ENCODE measurements around the gene RALGAPA2. TPM values are rescaled to one million over a fixed set of nuclear protein-coding genes. Genes with fewer than 3 reads are reported as not detected.

The RALGAPA2 gene
- total and polyA plus RNA-seq, 2 of the 13 experiments (the other 11 are each of a cell fraction or from before 2014, with no cell fraction given) = 13.8 to 17.7 TPM

DNA sequence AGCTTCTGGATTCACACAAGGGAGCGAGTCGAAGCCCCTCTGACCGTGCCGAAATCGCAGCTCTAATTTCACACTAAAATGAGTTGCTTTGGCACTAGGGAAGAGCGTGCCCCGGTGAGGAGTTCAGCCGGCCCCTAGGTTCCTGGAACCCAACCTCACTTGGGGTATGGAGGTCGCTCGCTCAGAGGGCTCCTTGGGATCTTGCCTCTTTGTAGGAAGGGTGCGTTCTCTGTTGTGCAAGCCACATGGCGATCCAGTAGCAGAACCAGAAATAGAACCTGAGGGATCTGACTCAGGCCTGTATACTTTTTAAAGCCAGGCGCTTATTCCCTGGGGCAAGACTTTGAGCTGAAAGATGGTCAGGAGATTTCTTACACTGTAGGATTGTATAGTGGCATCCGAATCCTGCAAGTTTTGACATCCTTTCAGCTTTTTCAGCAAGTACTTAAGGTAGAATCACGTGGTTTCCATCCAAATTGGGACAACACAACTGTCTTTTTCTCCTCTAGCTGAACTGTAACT lies 861 bp upstream of the RALGAPA2 start (continued):
- TF ChIP-seq SMARCC2 (IDR thresholded peaks at IDR 0.05) (no peak), BHLHE40 (IDR thresholded peaks at IDR 0.05; ENCODE audit: low read length) (no peak), RORA (CRISPR knock-in tag; IDR thresholded peaks at IDR 0.05) (no peak), MLLT10 (CRISPR knock-in tag; IDR thresholded peaks at IDR 0.05) (no peak), TEAD3 (CRISPR knock-in tag; optimal IDR thresholded peaks at IDR 0.05; ENCODE audit: borderline replicate concordance) (no peak), SP1 (IDR thresholded peaks at IDR 0.05) (no peak), SP1 (CRISPR knock-in tag; IDR thresholded peaks at IDR 0.05) (no peak)
- TF ChIP-seq, protein P1, sequence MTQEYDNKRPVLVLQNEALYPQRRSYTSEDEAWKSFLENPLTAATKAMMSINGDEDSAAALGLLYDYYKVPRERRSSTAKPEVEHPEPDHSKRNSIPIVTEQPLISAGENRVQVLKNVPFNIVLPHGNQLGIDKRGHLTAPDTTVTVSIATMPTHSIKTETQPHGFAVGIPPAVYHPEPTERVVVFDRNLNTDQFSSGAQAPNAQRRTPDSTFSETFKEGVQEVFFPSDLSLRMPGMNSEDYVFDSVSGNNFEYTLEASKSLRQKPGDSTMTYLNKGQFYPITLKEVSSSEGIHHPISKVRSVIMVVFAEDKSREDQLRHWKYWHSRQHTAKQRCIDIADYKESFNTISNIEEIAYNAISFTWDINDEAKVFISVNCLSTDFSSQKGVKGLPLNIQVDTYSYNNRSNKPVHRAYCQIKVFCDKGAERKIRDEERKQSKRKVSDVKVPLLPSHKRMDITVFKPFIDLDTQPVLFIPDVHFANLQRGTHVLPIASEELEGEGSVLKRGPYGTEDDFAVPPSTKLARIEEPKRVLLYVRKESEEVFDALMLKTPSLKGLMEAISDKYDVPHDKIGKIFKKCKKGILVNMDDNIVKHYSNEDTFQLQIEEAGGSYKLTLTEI (CRISPR knock-in tag; conservative IDR thresholded peaks at IDR 0.05) = no peak
- TF ChIP-seq, protein P2, sequence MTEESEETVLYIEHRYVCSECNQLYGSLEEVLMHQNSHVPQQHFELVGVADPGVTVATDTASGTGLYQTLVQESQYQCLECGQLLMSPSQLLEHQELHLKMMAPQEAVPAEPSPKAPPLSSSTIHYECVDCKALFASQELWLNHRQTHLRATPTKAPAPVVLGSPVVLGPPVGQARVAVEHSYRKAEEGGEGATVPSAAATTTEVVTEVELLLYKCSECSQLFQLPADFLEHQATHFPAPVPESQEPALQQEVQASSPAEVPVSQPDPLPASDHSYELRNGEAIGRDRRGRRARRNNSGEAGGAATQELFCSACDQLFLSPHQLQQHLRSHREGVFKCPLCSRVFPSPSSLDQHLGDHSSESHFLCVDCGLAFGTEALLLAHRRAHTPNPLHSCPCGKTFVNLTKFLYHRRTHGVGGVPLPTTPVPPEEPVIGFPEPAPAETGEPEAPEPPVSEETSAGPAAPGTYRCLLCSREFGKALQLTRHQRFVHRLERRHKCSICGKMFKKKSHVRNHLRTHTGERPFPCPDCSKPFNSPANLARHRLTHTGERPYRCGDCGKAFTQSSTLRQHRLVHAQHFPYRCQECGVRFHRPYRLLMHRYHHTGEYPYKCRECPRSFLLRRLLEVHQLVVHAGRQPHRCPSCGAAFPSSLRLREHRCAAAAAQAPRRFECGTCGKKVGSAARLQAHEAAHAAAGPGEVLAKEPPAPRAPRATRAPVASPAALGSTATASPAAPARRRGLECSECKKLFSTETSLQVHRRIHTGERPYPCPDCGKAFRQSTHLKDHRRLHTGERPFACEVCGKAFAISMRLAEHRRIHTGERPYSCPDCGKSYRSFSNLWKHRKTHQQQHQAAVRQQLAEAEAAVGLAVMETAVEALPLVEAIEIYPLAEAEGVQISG (CRISPR knock-in tag; IDR thresholded peaks at IDR 0.05) = no peak
- TF ChIP-seq, protein P3, sequence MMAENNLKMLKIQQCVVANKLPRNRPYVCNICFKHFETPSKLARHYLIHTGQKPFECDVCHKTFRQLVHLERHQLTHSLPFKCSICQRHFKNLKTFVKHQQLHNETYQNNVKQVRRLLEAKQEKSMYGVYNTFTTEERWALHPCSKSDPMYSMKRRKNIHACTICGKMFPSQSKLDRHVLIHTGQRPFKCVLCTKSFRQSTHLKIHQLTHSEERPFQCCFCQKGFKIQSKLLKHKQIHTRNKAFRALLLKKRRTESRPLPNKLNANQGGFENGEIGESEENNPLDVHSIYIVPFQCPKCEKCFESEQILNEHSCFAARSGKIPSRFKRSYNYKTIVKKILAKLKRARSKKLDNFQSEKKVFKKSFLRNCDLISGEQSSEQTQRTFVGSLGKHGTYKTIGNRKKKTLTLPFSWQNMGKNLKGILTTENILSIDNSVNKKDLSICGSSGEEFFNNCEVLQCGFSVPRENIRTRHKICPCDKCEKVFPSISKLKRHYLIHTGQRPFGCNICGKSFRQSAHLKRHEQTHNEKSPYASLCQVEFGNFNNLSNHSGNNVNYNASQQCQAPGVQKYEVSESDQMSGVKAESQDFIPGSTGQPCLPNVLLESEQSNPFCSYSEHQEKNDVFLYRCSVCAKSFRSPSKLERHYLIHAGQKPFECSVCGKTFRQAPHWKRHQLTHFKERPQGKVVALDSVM (CRISPR knock-in tag; IDR thresholded peaks at IDR 0.05) = no peak
- TF ChIP-seq, protein P4, sequence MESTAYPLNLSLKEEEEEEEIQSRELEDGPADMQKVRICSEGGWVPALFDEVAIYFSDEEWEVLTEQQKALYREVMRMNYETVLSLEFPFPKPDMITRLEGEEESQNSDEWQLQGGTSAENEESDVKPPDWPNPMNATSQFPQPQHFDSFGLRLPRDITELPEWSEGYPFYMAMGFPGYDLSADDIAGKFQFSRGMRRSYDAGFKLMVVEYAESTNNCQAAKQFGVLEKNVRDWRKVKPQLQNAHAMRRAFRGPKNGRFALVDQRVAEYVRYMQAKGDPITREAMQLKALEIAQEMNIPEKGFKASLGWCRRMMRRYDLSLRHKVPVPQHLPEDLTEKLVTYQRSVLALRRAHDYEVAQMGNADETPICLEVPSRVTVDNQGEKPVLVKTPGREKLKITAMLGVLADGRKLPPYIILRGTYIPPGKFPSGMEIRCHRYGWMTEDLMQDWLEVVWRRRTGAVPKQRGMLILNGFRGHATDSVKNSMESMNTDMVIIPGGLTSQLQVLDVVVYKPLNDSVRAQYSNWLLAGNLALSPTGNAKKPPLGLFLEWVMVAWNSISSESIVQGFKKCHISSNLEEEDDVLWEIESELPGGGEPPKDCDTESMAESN (CRISPR knock-in tag; conservative IDR thresholded peaks at IDR 0.05) = 0 out of 2 replicates have a peak, but pooled peaks have one; percentile 4
- TF ChIP-seq, protein P5, sequence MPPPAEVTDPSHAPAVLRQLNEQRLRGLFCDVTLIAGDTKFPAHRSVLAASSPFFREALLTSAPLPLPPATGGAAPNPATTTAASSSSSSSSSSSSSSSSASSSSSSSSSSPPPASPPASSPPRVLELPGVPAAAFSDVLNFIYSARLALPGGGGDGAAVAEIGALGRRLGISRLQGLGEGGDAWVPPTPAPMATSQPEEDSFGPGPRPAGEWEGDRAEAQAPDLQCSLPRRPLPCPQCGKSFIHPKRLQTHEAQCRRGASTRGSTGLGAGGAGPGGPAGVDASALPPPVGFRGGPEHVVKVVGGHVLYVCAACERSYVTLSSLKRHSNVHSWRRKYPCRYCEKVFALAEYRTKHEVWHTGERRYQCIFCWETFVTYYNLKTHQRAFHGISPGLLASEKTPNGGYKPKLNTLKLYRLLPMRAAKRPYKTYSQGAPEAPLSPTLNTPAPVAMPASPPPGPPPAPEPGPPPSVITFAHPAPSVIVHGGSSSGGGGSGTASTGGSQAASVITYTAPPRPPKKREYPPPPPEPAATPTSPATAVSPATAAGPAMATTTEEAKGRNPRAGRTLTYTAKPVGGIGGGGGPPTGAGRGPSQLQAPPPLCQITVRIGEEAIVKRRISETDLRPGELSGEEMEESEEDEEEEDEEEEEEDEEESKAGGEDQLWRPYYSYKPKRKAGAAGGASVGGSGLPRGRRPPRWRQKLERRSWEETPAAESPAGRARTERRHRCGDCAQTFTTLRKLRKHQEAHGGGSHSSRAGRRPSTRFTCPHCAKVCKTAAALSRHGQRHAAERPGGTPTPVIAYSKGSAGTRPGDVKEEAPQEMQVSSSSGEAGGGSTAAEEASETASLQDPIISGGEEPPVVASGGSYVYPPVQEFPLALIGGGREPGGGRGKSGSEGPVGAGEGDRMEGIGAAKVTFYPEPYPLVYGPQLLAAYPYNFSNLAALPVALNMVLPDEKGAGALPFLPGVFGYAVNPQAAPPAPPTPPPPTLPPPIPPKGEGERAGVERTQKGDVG (CRISPR knock-in tag; IDR thresholded peaks at IDR 0.05; ENCODE audit: borderline replicate concordance) = no peak

All from HepG2 (cell line).